Fibroblast of peridontal ligament (primary cell): ENCODE data around the gene AATK.

Experiments used
- DNase-seq: peaks from one replicate; pipeline ENCODE4 v3.0.0-alpha.2; 2010; ENCODE audit errors: extremely low read depth

The AATK gene

DNA sequence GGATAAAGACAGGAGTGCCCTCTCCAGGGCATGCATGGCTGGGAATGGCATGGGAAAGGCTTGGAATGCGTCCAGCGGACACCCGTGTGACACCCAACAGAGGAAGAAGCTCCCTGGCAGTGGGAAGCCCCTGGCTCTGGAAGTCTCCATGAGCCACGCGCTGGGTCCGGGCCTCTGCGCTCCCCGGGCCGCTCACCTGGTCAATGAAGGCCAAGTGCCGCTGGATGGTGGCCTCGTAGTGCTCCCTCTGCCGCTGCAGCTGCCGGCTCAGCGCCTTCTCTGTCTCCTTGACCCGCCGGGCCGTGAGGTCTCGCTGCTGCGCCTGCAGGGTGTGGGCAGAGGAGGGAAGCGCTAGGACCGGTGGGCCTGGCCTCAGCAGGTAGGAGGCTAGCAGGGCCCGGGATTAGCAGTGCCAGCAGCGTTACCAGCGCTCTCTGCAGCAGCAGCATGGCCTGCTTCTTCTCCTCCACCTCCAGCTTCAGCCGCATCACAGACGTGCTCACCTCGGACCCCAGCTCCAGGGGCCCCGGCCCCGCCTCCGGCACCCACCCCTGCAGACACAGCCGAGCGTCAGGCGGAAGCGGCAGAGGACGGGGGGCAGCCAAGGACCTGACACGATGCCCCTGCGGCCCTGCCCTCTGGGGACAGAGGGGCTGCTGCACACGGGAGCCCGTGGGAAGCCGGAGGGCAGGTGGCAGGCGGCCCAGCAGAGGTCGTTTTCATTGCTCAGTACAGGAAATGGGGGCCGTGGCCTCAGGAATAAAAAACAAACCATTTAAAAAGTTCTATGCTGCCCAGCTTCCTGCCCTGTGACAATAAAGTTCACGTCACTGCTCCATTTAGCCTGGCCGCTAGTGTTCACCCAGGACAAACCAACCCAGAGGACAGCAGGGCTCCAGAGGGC, 30.7 kb upstream of the AATK start:
- DNase-seq = no peak

GRCh38 chr17:81195941-81196495, 30.0 kb upstream of the AATK start:
- no peak for DNase-seq

GRCh38 chr17:81194941-81195901, 29.2 kb upstream of the AATK start:
- DNase-seq = no peak

DNA sequence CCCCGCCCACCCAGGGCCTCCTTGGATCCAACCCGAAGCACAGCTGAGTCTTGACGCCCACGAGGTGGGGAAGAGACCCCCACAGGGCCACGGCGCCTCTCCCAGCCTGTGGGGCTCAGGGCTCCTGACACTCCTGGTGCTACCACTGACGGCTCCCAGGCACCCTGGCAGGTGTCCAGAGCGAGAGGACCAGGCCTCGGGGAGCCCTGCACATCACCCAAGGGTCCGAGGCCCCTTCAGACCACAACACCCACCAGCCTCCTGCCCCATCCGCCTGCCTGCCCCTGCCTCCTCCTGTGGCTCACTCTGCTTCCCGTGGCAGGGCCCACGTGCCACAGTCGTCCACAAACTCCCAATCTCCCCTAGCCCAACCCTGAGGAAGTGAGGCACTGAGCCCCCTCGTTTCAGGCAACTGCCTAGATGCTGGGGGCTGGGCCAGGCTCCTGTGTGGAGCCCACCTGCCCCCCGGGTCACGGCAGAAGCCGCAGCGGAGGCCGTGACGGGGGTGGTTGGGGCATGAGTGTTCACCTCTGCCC, 28.3 kb upstream of the AATK start:
- no peak for DNase-seq

DNA sequence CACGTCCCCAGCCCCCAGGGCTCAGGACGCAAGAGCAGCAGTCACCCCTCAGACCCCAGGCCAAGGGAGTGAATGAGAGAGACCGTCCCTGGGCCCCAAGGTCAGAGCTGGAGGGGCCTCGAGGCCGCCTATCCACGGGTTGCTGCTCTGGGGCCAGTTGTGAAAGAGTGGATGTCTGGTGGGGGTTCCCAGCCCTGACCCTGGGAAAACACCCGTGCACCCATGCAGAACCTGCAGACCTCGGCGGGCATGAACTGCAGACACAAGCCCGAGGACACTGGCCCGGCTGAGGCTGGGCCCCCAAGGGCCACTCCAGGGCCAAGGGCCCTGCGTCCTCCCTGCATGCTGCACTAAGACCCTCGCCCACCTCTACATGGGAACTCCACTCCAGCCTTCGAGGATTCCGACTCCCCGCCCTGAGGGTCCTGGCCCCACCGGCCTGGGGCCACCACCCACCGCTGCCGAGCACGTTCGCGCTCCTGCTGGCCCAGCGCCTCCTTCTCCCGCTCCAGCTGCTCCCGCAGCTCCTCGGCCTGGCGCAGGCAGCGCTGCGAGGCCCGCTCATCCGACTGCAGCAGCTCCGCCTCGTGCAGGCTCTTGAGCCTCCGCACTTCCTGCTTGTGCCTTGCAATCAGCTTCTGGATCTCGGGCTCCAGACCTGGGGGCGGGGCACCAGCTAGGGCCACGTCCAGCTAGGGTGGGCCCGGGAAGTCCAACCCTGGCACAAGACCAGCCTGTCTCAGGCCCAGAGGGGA, 27.6 kb upstream of the AATK start:
- no peak for DNase-seq

GRCh38 chr17:81193051-81193410, 27.0 kb upstream of the AATK start:
- DNase-seq = no peak

DNA sequence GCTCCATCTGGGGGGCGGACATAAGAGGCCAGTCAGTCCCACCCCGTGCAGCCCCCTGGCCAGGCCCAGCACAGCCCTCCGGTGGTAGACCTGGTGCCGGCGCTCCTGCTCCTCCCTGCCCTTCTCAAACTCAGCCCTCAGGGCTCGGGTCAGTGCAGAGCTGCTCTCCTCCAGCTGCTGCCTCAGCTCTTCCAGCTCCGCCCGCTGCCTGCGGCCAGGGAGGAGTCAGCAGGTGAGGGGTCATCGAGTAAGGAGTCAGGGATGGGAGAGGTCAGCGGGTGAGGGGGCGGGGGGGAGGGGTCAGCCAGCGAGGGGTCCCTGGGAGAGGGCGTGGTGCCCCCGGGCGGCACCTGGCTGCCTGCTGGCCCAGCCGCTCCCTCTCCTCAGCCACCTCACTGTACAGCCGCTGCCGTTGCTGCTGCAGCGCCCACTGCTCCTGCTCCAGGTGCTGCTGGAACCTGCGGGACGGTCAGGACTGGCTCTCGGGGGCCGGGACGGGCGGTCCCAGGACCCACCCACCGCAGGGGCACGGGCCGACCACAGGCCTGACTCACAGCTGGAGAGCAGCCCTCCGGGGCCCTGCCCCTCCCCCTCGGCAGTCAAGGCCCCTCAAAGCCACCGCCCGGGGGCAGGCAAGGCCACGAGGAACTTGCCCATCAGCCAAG, 26.5 kb upstream of the AATK start:
- no peak for DNase-seq

- no peak for DNase-seq
These were observed 25.6 kb upstream of the AATK start for GRCh38 chr17:81191646-81192045.

DNA sequence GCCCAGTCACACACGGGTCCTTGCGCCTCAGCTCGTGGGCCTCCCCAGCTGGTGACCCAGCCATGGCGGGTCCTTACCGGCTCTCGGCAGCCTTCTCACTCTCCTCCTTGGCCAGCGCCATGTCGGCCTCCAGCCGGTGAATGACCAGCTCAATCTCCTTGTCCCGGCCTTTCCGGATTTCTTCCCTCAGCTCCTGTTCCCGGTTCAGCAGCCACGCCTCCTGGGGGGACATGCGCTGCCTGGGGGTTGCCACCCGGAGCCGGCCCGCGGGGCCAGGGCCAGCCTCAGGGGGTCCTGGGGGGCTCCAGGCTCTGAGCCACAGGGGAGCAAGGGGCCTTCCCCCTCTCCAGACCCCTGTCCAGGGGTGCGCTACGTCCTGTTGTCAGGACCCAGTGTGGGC, 25.1 kb upstream of the AATK start:
- DNase-seq = no peak

DNA sequence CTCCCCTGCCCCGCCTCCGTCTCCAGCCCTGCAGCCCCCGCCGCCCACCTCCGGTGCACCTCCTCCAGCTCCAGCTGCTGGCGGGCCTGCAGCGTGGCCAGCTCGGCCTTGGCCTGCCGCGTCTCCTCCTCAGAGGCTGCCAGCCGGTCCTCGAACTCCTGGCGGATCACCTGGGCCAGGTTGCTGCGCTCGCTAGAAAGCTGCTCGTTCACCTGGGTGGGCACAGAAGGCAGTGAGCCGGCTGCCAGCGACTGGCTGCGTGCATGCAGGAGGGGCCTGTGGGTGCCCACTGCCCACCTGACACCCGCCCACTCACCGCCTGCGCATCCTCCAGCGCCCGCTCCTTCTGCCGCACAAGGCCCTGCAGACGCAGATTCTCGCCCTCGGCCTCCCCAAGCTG, 24.6 kb upstream of the AATK start:
- DNase-seq = no peak

GRCh38 chr17:81189670-81190530, 23.9 kb upstream of the AATK start:
- no peak for DNase-seq

DNA sequence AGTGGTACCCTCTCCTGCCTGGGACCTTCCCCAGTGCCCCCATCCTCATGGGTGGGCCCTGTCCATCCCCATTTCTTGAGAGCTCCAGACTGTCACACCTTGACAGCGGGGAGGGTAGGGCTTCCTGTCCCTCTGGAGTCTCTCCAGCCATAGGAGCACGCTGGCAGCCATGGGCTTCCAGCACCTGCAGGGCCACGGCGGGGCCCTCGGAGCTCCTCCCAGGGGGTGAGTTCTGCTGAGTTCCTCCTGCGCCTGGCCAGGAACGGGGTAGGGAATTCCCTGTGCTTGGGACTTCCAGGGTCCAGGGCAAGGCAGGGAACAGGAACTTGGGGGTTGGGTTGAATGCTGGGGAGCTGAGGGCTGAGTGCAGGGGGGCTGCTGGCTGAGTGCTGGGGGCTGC, 23.0 kb upstream of the AATK start:
- DNase-seq = no peak

- DNase-seq = no peak
These were observed 22.4 kb upstream of the AATK start for GRCh38 chr17:81188491-81188840.

GRCh38 chr17:81187586-81188490, 21.8 kb upstream of the AATK start:
- no peak for DNase-seq

- DNase-seq = no peak
These were observed 21.1 kb upstream of the AATK start for GRCh38 chr17:81187120-81187519.

DNA sequence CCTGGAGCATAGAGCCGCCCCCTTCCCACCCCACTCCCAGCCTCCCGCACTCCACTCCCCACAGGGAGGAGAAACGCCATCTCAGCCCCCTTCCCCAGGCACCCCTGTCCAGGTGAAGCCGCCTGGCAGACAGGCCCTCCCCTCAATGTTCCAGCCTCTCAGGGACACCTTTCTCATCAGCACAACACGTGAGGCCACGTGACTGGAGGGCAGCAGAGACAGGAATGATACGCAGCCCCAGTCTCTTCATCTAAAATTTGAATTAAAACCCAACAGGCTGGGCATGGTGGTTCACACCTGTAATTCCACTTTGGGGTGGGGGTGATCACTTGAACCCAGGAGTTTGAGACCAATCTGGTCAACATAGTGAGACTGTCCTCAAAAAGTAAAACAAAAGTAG, 20.2 kb upstream of the AATK start:
- no peak for DNase-seq

DNA sequence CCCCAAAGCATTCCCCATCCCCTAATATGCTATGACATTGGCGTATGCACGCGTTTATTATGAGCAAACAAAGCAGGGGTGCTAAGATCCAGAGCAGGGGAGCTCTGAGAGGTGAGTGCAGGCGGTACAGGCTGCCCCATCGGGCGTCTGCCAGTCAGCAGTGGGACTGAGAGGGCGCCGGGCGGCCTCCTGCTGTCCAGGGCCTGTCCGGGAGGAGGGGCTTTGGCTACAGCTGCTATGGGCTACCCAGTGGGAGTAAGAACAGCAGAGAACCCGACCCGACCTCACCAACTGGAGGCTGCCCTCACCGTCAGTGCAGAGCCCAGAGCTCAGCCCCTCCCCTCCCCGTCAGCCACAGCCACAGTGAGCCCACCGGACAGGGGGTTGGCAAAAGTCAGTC, 18.5 kb upstream of the AATK start:
- DNase-seq = no peak

- DNase-seq = no peak
These were observed 17.8 kb upstream of the AATK start for GRCh38 chr17:81183807-81184206.

- no peak for DNase-seq
These were observed 17.3 kb upstream of the AATK start for GRCh38 chr17:81183316-81183715.
